ENCODE data around the gene LCN10. TPM values are rescaled to one million over a fixed set of nuclear protein-coding genes. Genes with fewer than 3 reads are reported as not detected.

The LCN10 gene
- total RNA-seq, 1 donor from 2014 or later = 2.5 TPM

DNA sequence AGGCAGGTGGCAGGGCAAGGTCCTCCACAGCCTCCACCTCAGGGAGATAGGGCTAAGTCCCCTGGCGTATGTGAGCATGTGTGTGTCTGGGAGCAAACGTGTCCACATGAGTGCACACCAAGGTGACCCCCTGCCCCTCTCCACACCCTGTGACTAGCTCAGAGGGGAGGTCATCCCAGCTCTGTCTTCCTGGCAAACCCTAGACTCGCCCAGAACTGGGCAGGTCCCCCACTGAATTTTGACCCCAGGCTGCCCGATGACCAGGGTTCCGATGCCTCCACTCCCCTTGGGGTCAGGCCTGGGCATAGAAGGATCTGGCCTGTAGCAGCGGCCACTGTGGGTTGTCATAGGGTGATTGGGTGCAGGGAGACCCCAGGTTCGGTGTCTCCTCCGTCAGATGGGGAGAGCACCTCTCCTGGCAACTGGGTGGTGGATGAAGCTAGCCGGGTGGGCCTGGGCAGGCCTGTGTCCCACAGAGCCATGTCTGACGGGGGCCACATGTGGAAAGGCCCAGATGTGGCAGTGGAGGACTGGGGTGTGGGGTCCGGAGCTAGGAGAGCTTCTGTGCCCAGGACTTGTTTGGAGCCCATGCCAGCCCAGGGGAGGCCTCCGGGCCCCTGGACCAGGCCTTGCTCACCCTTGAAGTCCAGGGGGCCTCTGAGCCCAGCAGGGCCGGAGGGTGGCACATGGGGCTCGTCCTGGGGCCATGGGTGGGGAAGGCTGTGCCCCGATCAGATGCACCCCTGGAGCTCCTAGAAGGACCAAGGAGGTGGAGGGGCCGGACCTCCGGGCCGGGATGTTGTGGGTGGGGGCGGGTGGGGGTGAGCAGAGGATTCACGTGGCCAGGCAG lies 24.2 kb downstream of the LCN10 start:
- peaks cover 30% of the 10 kb centered on the region for H3K36me3 ChIP-seq
- no peak overlapping the region for H3K4me3 ChIP-seq
- TF ChIP-seq CTCF (IDR thresholded peaks at IDR 0.05) = no peak
- H3K9me3 ChIP-seq = no peaks in the 10 kb centered on the region
- ATAC-seq (peak in 1 of 2 donors; percentile 1), DNase-seq (no peak)
- peaks cover 11% of the 10 kb centered on the region for H3K27me3 ChIP-seq (ENCODE audit: low read depth)
- H3K4me1 ChIP-seq = peaks cover 66% of the 10 kb centered on the region
- H3K27ac ChIP-seq = peak overlapping the region; percentile 36
- intact Hi-C loops (cut with DNase I) = no loop called here

- intact Hi-C loops (cut with DNase I) = no loop called here
- H3K4me1 ChIP-seq = peaks cover 63% of the 10 kb centered on the region
- DNase-seq = no peak
Observed at GRCh38 chr9:136717399-136717798, 25.3 kb downstream of the LCN10 start.

DNA sequence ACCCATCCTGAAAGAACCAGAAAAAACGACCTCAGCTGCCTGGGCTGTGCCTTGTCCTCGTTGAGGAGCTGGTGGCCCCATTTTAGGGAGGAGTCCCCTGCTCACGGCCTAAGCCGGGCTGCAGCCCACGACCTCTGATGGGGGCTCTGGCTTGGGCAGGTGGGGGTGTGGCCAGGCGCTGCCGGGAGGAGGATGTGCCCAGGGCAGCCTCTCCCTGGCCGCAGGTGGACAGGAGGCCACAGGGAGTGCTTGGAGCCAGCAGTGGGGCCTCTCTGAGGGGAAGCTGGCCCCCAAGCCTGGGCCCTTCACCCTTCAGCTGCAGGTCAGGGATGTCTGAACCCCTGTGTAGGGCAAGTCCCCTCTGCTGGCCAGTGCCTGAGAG lies 27.9 kb downstream of the LCN10 start:
- Histone ChIP-seq H3K4me3 (peak overlapping the region; percentile 2), H3K27ac (peak overlapping the region; percentile 84), H3K27me3 (ENCODE audit: low read depth) (peaks cover 28% of the 10 kb centered on the region), H3K9me3 (no peaks in the 10 kb centered on the region), H3K4me1 (peaks cover 45% of the 10 kb centered on the region), H3K36me3 (no peaks in the 10 kb centered on the region)
- no peak for TF ChIP-seq CTCF (IDR thresholded peaks at IDR 0.05)
- intact Hi-C loops (cut with DNase I) = no loop called here
- ATAC-seq (peak in 1 of 2 donors; percentile 1), DNase-seq (no peak)

More at GRCh38 chr9:136717399-136717798, 25.3 kb downstream of the LCN10 start:
- ATAC-seq = no peak
- Histone ChIP-seq H3K27ac (no peak overlapping the region), H3K4me3 (no peak overlapping the region), H3K36me3 (peaks cover 18% of the 10 kb centered on the region), H3K9me3 (no peaks in the 10 kb centered on the region), H3K27me3 (ENCODE audit: low read depth) (peaks cover 21% of the 10 kb centered on the region)
- no peak for TF ChIP-seq CTCF (IDR thresholded peaks at IDR 0.05)

- Histone ChIP-seq H3K27ac (peak overlapping the region; percentile 84), H3K27me3 (ENCODE audit: low read depth) (peaks cover 28% of the 10 kb centered on the region), H3K4me3 (peak overlapping the region; percentile 56), H3K4me1 (peaks cover 41% of the 10 kb centered on the region), H3K9me3 (no peaks in the 10 kb centered on the region), H3K36me3 (no peaks in the 10 kb centered on the region)
- DNase-seq (no peak), ATAC-seq (peak; percentile 22 to 38)
- intact Hi-C loops (cut with DNase I) = no loop called here
- TF ChIP-seq CTCF (IDR thresholded peaks at IDR 0.05) = no peak
Observed at GRCh38 chr9:136714096-136714892, 28.4 kb downstream of the LCN10 start.

- no peak for TF ChIP-seq CTCF (IDR thresholded peaks at IDR 0.05)
- no peak for ATAC-seq
- Histone ChIP-seq H3K36me3 (no peaks in the 10 kb centered on the region), H3K4me3 (peak overlapping the region; percentile 56), H3K4me1 (peaks cover 35% of the 10 kb centered on the region), H3K27ac (peak overlapping the region; percentile 71), H3K9me3 (no peaks in the 10 kb centered on the region), H3K27me3 (ENCODE audit: low read depth) (peaks cover 28% of the 10 kb centered on the region)
- intact Hi-C loops (cut with DNase I) = no loop called here
- no peak for DNase-seq
Observed at GRCh38 chr9:136713550-136713949, 29.2 kb downstream of the LCN10 start.

Measured in lower lobe of right lung (tissue), 2 donors.